Activated CD4-positive, CD25-positive, alpha-beta regulatory T cell treated with anti-CD3 and anti-CD28 coated beads, Interleukin-2, amount 50 U/mL, for 16 hours (primary cell): Measurements from ENCODE around the gene SPATA45.
A peak's percentile ranks its signal among the peaks of the same experiment; 100 is the strongest.
"Not testable (repeated sequence)": the region's sequence is repeated elsewhere in the genome, so short reads cannot be mapped to it uniquely, and the experiment has no call there.

Source experiments
- DNase-seq: peaks from one replicate; pipeline ENCODE4 v3.0.0-alpha.2; 2020; ENCODE audit warnings: low read depth, low spot score

Gene SPATA45

GRCh38 chr1:212847549-212847948 lies at the start of gene SPATA45:
TSS of gene SPATA45 (minus strand) at chr1:212847649. CDS start at chr1:212836149, 11,500 bp downstream.
- DNase-seq: no peak

- DNase-seq: no peak
Measured at GRCh38 chr1:212892108-212892507, 44.7 kb upstream of the SPATA45 start.

GRCh38 chr1:212884592-212884991 lies 37.1 kb upstream of the SPATA45 start:
- no peak for DNase-seq

- no peak for DNase-seq
Measured at GRCh38 chr1:212879947-212880690, 32.7 kb upstream of the SPATA45 start.

GRCh38 chr1:212878418-212878817 lies 31.0 kb upstream of the SPATA45 start:
- DNase-seq: no peak

GRCh38 chr1:212873518-212873917 lies 26.1 kb upstream of the SPATA45 start:
- DNase-seq: no peak

GRCh38 chr1:212871976-212872375 lies 24.5 kb upstream of the SPATA45 start:
- DNase-seq: no peak

GRCh38 chr1:212867192-212867591 lies 19.7 kb upstream of the SPATA45 start:
- no peak for DNase-seq

GRCh38 chr1:212864201-212864600 lies 16.8 kb upstream of the SPATA45 start:
- DNase-seq: no peak

GRCh38 chr1:212863345-212863744 lies 15.9 kb upstream of the SPATA45 start:
- DNase-seq: not testable (repeated sequence)

GRCh38 chr1:212862111-212862690 lies 14.8 kb upstream of the SPATA45 start:
- DNase-seq: no peak

GRCh38 chr1:212860713-212861581 lies 13.5 kb upstream of the SPATA45 start:
- DNase-seq: no peak

GRCh38 chr1:212858461-212859265 lies 11.2 kb upstream of the SPATA45 start:
- no peak for DNase-seq

- peak; percentile 86 for DNase-seq
Measured at GRCh38 chr1:212857992-212858460, 10.6 kb upstream of the SPATA45 start, which contains the start of gene FLVCR1. TSS of gene FLVCR1 (plus strand) at chr1:212858275. CDS start at chr1:212858453, 178 bp downstream.

- DNase-seq: no peak
Measured at GRCh38 chr1:212856755-212857154, 9.3 kb upstream of the SPATA45 start.

GRCh38 chr1:212853658-212854057 lies 6.2 kb upstream of the SPATA45 start:
- DNase-seq: no peak

- DNase-seq: no peak
Measured at GRCh38 chr1:212852105-212852688, 4.7 kb upstream of the SPATA45 start.

- not testable (repeated sequence) for DNase-seq
Measured at GRCh38 chr1:212844521-212844920, 2.9 kb downstream of the SPATA45 start.

- DNase-seq: no peak
Measured at GRCh38 chr1:212838145-212838544, 9.3 kb downstream of the SPATA45 start.
